Panc1 (cell line): Measurements from ENCODE around the gene FADD.

ENCODE experiments used
- POLR2AphosphoS5 ChIP-seq: IDR thresholded peaks from 2 replicates; pipeline ENCODE4 v1.6.1; 2012; ENCODE audit warnings: mild to moderate bottlenecking, low read depth, low read length, moderate library complexity
- SIN3A ChIP-seq: IDR thresholded peaks from 2 replicates; pipeline ENCODE4 v1.6.1; 2012; ENCODE audit warnings: low read depth, mild to moderate bottlenecking, low read length, moderate library complexity, borderline replicate concordance; ENCODE audit not compliant: insufficient read depth
- TCF7L2 ChIP-seq: IDR thresholded peaks from 2 replicates; pipeline ENCODE4 v1.6.1; 2011; ENCODE audit warnings: mild to moderate bottlenecking, low read depth, low read length, inconsistent platforms
- TF ChIP-seq, protein P1 (sequence below): fragments of 450-650 bp; IDR thresholded peaks from 2 replicates; pipeline ENCODE4 v1.5.1; 2017; ENCODE audit warnings: mild to moderate bottlenecking

DNA sequence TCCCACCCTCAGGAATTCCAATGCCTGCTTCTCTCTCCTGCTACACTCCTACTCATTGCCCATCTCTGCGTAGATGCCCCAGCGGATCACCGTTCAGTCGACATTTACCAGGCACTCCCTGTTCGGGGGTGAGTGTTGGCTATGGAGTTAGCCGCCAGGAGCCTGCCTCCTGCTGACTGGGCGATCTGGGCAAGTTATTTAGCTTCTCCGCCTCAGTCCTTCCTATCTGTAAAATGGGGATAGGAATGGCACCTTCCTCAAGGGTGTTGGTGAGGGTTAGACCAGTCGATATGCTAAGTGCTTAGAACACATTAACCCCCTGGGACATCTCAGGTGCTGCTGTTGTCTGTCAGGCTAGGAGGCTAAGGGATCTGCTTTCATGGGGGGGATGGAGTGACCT is 30.9 kb downstream of the FADD start:
- TF ChIP-seq, protein P1, sequence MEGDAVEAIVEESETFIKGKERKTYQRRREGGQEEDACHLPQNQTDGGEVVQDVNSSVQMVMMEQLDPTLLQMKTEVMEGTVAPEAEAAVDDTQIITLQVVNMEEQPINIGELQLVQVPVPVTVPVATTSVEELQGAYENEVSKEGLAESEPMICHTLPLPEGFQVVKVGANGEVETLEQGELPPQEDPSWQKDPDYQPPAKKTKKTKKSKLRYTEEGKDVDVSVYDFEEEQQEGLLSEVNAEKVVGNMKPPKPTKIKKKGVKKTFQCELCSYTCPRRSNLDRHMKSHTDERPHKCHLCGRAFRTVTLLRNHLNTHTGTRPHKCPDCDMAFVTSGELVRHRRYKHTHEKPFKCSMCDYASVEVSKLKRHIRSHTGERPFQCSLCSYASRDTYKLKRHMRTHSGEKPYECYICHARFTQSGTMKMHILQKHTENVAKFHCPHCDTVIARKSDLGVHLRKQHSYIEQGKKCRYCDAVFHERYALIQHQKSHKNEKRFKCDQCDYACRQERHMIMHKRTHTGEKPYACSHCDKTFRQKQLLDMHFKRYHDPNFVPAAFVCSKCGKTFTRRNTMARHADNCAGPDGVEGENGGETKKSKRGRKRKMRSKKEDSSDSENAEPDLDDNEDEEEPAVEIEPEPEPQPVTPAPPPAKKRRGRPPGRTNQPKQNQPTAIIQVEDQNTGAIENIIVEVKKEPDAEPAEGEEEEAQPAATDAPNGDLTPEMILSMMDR: no peak
- TF ChIP-seq POLR2AphosphoS5 (no peak), TCF7L2 (no peak), SIN3A (no peak)
